ENCODE results near the gene BPIFB2.
"Not testable (repeated sequence)": the region's sequence is repeated elsewhere in the genome, so short reads cannot be mapped to it uniquely, and the experiment has no call there.

The BPIFB2 gene

DNA sequence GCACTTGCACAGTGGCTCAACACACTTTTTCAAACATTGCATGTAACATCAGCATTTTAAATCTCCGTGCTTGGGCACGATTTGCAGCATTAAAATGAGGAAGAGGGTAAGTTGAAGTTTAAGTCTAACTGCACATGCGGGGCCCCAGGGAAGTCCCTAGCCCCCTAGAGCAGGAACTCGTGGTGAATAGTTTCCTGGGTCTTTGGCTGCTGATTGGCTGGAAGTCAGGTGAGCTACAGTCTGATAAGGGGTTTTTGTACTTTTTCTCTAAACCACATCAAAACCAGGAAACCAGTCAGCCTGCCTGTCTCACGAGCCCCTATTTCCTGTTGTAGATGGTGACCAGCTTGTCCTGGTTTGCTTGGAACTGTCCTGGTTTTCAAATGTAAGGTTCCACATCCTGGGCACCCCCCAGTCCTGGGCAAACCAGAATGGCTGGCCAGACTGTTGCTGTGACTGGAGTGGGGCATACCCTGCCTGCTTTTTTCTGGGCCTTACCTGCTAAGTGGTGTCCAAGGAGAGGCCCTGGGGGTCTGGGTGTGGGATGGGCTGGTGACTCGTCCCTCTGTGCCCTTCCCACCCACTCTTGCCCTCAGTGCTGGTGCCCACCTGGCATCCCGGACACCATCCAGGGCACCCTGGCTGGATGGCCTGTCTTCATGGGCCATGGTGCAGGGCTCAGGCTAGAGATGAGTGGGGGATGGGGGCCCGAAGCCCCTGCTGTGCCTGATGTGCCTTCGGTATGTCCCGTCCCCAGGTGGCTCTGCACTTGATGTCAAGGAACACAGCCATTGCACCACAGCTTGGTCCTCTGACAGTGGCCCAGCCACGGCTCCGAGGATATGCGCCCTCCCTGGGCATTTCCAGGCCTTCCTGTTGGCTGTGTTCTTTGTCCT, 35.1 kb upstream of the BPIFB2 start:
- H3K4me1 ChIP-seq (ENCODE audit: control insufficient read depth in 1 of 2, insufficient read depth in 2 of 2, low read length in 2 of 2), result no peaks in the 10 kb centered on the region
- H3K4me3 ChIP-seq (ENCODE audit: low read depth in 1 of 2, low read length in 2 of 2), result no peak overlapping the region
- no peaks in the 10 kb centered on the region for H3K36me3 ChIP-seq (ENCODE audit: control insufficient read depth in 1 of 2, insufficient read depth in 2 of 2, low read length in 2 of 2)
- no peak overlapping the region for H3K27ac ChIP-seq (ENCODE audit: low read length)
- H3K27me3 ChIP-seq (ENCODE audit: low read depth, low read length), result no peaks in the 10 kb centered on the region
- peaks cover 0 to 2% of the 10 kb centered on the region in 2 donors for H3K9me3 ChIP-seq (ENCODE audit: control insufficient read depth in 1 of 2, low read length in 2 of 2)

- H3K27me3 ChIP-seq (ENCODE audit: low read depth, low read length), result no peaks in the 10 kb centered on the region
- no peak overlapping the region for H3K4me3 ChIP-seq (ENCODE audit: low read depth in 1 of 2, low read length in 2 of 2)
- no peak overlapping the region for H3K27ac ChIP-seq (ENCODE audit: low read length)
- H3K36me3 ChIP-seq (ENCODE audit: control insufficient read depth in 1 of 2, insufficient read depth in 2 of 2, low read length in 2 of 2), result no peaks in the 10 kb centered on the region
- no peaks in the 10 kb centered on the region for H3K4me1 ChIP-seq (ENCODE audit: control insufficient read depth in 1 of 2, insufficient read depth in 2 of 2, low read length in 2 of 2)
- H3K9me3 ChIP-seq (ENCODE audit: control insufficient read depth in 1 of 2, low read length in 2 of 2), result peaks cover 0 to 2% of the 10 kb centered on the region in 2 donors
Measured at GRCh38 chr20:32973077-32973717, 34.3 kb upstream of the BPIFB2 start.

DNA sequence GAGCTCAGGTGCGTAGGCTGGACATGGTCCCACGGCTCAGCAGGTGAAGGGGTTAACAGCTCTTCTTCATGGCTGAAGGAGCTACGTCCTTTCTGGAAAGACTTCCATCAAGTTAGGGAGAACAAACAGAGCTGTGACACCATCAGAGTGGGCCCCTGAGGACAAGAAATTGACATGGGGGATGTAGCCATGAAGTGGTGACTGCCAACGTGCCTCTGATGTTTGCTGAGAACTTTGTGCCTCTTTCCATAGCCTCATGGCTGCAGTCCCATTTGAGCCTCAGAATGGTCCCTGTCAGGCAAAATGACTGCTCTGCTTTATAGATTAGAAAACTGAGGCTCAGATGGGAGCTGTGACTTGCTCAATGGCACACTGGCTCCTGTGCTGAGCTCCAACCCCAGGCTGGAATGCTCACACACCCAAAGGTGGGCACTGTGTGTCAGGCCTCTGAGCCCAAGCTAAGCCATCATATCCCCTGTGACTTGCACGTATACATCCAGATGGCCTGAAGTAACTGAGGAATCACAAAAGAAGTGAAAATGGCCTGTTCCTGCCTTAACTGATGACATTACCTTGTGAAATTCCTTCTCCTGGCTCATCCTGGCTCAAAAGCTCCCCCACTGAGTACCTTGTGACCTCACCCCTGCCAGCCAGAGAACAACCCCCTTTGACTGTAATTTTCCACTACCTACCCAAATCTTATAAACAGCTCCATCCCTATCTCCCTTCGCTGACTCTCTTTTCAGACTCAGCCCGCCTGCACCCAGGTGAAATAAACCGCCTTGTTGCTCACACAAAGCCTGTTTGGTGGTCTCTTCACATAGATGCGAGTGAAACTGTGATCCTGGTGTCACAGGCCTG, 33.1 kb upstream of the BPIFB2 start:
- not testable (repeated sequence) for H3K36me3 ChIP-seq (ENCODE audit: control insufficient read depth in 1 of 2, insufficient read depth in 2 of 2, low read length in 2 of 2); H3K4me3 ChIP-seq (ENCODE audit: low read depth in 1 of 2, low read length in 2 of 2); H3K27me3 ChIP-seq (ENCODE audit: low read depth, low read length); H3K9me3 ChIP-seq (ENCODE audit: control insufficient read depth in 1 of 2, low read length in 2 of 2); H3K4me1 ChIP-seq (ENCODE audit: control insufficient read depth in 1 of 2, insufficient read depth in 2 of 2, low read length in 2 of 2); H3K27ac ChIP-seq (ENCODE audit: low read length)

- not testable (repeated sequence) for H3K4me1 ChIP-seq (ENCODE audit: control insufficient read depth in 1 of 2, insufficient read depth in 2 of 2, low read length in 2 of 2); H3K36me3 ChIP-seq (ENCODE audit: control insufficient read depth in 1 of 2, insufficient read depth in 2 of 2, low read length in 2 of 2); H3K4me3 ChIP-seq (ENCODE audit: low read depth in 1 of 2, low read length in 2 of 2); H3K27ac ChIP-seq (ENCODE audit: low read length); H3K27me3 ChIP-seq (ENCODE audit: low read depth, low read length); H3K9me3 ChIP-seq (ENCODE audit: control insufficient read depth in 1 of 2, low read length in 2 of 2)
Measured at GRCh38 chr20:32975121-32975520, 32.4 kb upstream of the BPIFB2 start.

GRCh38 chr20:32975698-32976674, 31.5 kb upstream of the BPIFB2 start:
- Histone ChIP-seq H3K36me3 (ENCODE audit: control insufficient read depth in 1 of 2, insufficient read depth in 2 of 2, low read length in 2 of 2) (no peaks in the 10 kb centered on the region), H3K4me3 (ENCODE audit: low read depth in 1 of 2, low read length in 2 of 2) (no peak overlapping the region), H3K27ac (ENCODE audit: low read length) (no peak overlapping the region)

DNA sequence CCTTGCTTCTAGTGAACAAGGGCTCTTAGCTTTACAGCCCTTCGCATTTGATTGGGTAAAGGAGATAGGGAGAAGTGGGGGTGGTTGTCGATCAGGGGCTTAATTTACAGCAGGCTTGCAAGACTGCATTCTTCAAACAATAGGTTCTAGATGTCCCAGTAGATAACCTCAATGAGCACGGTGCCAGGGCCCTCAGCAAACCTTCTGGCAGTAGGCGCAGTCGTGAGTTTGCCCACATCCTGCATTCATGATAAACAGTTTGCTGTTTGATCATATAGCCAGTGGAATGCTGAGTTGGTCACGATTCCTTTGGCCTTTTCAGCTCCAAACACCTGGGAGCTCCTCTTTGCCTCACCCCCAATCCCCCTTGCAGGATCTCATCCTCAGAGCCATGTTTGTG, 30.8 kb upstream of the BPIFB2 start:
- Histone ChIP-seq H3K27me3 (ENCODE audit: low read depth, low read length) (no peaks in the 10 kb centered on the region), H3K4me1 (ENCODE audit: control insufficient read depth in 1 of 2, insufficient read depth in 2 of 2, low read length in 2 of 2) (no peaks in the 10 kb centered on the region), H3K27ac (ENCODE audit: low read length) (no peak overlapping the region), H3K4me3 (ENCODE audit: low read depth in 1 of 2, low read length in 2 of 2) (no peak overlapping the region), H3K9me3 (ENCODE audit: control insufficient read depth in 1 of 2, low read length in 2 of 2) (peaks cover 0 to 2% of the 10 kb centered on the region in 2 donors), H3K36me3 (ENCODE audit: control insufficient read depth in 1 of 2, insufficient read depth in 2 of 2, low read length in 2 of 2) (no peaks in the 10 kb centered on the region)

More at GRCh38 chr20:32975698-32976674, 31.5 kb upstream of the BPIFB2 start:
- no peaks in the 10 kb centered on the region for H3K4me1 ChIP-seq (ENCODE audit: control insufficient read depth in 1 of 2, insufficient read depth in 2 of 2, low read length in 2 of 2)
- H3K27me3 ChIP-seq (ENCODE audit: low read depth, low read length), result no peaks in the 10 kb centered on the region
- H3K9me3 ChIP-seq (ENCODE audit: control insufficient read depth in 1 of 2, low read length in 2 of 2), result peaks cover 0 to 2% of the 10 kb centered on the region in 2 donors

GRCh38 chr20:32977281-32978008, 30.1 kb upstream of the BPIFB2 start:
- Histone ChIP-seq H3K4me3 (ENCODE audit: low read depth in 1 of 2, low read length in 2 of 2) (no peak overlapping the region), H3K27ac (ENCODE audit: low read length) (no peak overlapping the region), H3K36me3 (ENCODE audit: control insufficient read depth in 1 of 2, insufficient read depth in 2 of 2, low read length in 2 of 2) (no peaks in the 10 kb centered on the region), H3K27me3 (ENCODE audit: low read depth, low read length) (no peaks in the 10 kb centered on the region), H3K9me3 (ENCODE audit: control insufficient read depth in 1 of 2, low read length in 2 of 2) (peaks cover 0 to 2% of the 10 kb centered on the region in 2 donors), H3K4me1 (ENCODE audit: control insufficient read depth in 1 of 2, insufficient read depth in 2 of 2, low read length in 2 of 2) (no peaks in the 10 kb centered on the region)

DNA sequence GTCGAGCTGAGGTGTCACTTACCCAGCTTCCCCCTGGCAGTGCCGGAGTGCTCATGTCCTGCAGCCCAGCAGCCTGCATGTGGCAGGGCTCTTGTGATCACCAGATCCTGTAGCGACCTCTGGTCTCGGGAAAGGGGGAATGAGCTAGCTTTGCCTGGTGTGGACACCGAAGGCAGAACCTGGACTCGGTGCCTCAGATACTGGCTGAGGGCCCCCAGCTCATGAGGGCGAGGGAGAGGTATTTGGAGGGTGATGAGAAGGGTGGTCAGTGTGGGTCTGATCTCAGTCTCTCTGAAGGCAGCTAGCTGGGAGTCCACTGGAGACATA, 29.5 kb upstream of the BPIFB2 start:
- Histone ChIP-seq H3K9me3 (ENCODE audit: control insufficient read depth in 1 of 2, low read length in 2 of 2) (peaks cover 0 to 2% of the 10 kb centered on the region in 2 donors), H3K27me3 (ENCODE audit: low read depth, low read length) (no peaks in the 10 kb centered on the region), H3K27ac (ENCODE audit: low read length) (no peak overlapping the region), H3K4me1 (ENCODE audit: control insufficient read depth in 1 of 2, insufficient read depth in 2 of 2, low read length in 2 of 2) (no peaks in the 10 kb centered on the region), H3K36me3 (ENCODE audit: control insufficient read depth in 1 of 2, insufficient read depth in 2 of 2, low read length in 2 of 2) (no peaks in the 10 kb centered on the region), H3K4me3 (ENCODE audit: low read depth in 1 of 2, low read length in 2 of 2) (no peak overlapping the region)

DNA sequence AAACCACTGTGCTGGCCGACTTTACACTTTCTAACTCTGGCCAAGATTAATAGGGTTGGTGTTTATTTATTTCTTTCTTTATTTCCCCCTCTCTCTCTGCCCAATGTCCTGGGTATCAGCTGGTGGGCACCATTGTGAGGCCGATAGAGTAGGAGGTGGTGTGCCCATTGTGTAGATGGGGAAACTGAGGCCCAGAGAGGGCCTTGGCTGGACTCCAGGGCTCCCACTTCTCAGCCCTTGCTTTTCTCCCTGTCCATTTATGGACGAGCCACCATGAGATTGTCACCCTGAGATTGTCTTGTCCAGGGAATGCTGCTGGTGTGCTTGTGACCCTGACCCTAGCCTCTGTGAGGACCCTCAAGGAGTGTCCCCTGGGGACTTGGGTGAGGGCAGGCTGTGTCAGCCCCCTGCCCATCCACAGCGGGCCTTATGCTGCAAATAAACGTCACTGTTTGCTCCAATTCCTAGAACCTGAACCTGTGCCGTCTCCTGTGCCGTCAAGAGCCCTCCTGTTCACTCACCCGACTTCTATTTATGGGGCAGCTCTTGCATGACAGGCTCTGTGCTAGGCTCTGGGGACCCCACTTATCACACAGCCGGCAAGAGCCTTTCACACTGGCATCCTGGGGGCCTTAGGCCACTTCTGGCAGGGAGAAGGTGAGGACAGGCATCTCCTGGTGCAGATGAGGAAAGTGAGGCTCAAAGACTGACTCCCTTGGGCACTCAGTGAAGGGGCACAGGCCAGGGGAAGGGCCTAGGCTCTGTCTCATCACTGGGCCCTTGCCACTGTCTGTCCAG, 28.1 kb upstream of the BPIFB2 start:
- H3K9me3 ChIP-seq (ENCODE audit: control insufficient read depth in 1 of 2, low read length in 2 of 2), result peaks cover 0 to 2% of the 10 kb centered on the region in 2 donors
- no peaks in the 10 kb centered on the region for H3K4me1 ChIP-seq (ENCODE audit: control insufficient read depth in 1 of 2, insufficient read depth in 2 of 2, low read length in 2 of 2)
- no peaks in the 10 kb centered on the region for H3K36me3 ChIP-seq (ENCODE audit: control insufficient read depth in 1 of 2, insufficient read depth in 2 of 2, low read length in 2 of 2)
- H3K27ac ChIP-seq (ENCODE audit: low read length), result no peak overlapping the region
- H3K4me3 ChIP-seq (ENCODE audit: low read depth in 1 of 2, low read length in 2 of 2), result no peak overlapping the region
- H3K27me3 ChIP-seq (ENCODE audit: low read depth, low read length), result no peaks in the 10 kb centered on the region

Data from muscle layer of duodenum (tissue), 2 donors.